Activated naive CD4-positive, alpha-beta T cell treated with anti-CD3 and anti-CD28 coated beads, Interleukin-2, amount 50 U/mL, for 24 hours (primary cell): ENCODE data around the gene AGRN.
A peak's percentile ranks its signal among the peaks of the same experiment; 100 is the strongest.
"Not testable (repeated sequence)": the region's sequence is repeated elsewhere in the genome, so short reads cannot be mapped to it uniquely, and the experiment has no call there.

ENCODE experiments used
- H3K27ac Mint-ChIP-seq: one replicate; pipeline ENCODE4 v1.8.0; 2021; ENCODE audit warnings: mild to moderate bottlenecking, mixed read lengths
- H3K27me3 Mint-ChIP-seq: one replicate; pipeline ENCODE4 v1.8.0; 2021; ENCODE audit warnings: mixed read lengths
- H3K36me3 Mint-ChIP-seq: one replicate; pipeline ENCODE4 v1.8.0; 2021; ENCODE audit warnings: mixed read lengths
- H3K4me1 Mint-ChIP-seq: one replicate; pipeline ENCODE4 v1.8.0; 2021; ENCODE audit warnings: mixed read lengths
- H3K4me3 Mint-ChIP-seq: one replicate; pipeline ENCODE4 v1.8.0; 2021; ENCODE audit warnings: mild to moderate bottlenecking, mixed read lengths
- H3K9me3 Mint-ChIP-seq: one replicate; pipeline ENCODE4 v1.8.0; 2021; ENCODE audit warnings: mixed read lengths

The AGRN gene

GRCh38 chr1:1075148-1075935, 55.4 kb downstream of the AGRN start:
- H3K4me3 Mint-ChIP-seq, result no peak overlapping the region
- H3K9me3 Mint-ChIP-seq, result no peaks in the 10 kb centered on the region
- H3K4me1 Mint-ChIP-seq, result no peaks in the 10 kb centered on the region
- peaks cover 4% of the 10 kb centered on the region for H3K27me3 Mint-ChIP-seq
- H3K27ac Mint-ChIP-seq, result no peak overlapping the region
- H3K36me3 Mint-ChIP-seq, result no peaks in the 10 kb centered on the region

- H3K27me3 Mint-ChIP-seq, H3K36me3 Mint-ChIP-seq: not testable (repeated sequence)
Measured at GRCh38 chr1:1077396-1077795, 57.5 kb downstream of the AGRN start.

GRCh38 chr1:1079408-1080121, 59.6 kb downstream of the AGRN start:
- H3K36me3 Mint-ChIP-seq, result no peaks in the 10 kb centered on the region
- peaks cover 3% of the 10 kb centered on the region for H3K27me3 Mint-ChIP-seq
- H3K9me3 Mint-ChIP-seq, result no peaks in the 10 kb centered on the region
- peak overlapping the region; percentile 30 for H3K4me3 Mint-ChIP-seq
- no peaks in the 10 kb centered on the region for H3K4me1 Mint-ChIP-seq
- no peak overlapping the region for H3K27ac Mint-ChIP-seq

More at GRCh38 chr1:1077396-1077795, 57.5 kb downstream of the AGRN start:
- H3K4me1 Mint-ChIP-seq, H3K4me3 Mint-ChIP-seq, H3K27ac Mint-ChIP-seq, H3K9me3 Mint-ChIP-seq: not testable (repeated sequence)

- Mint-ChIP-seq H3K27ac (no peak overlapping the region), H3K4me3 (no peak overlapping the region), H3K4me1 (no peaks in the 10 kb centered on the region), H3K9me3 (no peaks in the 10 kb centered on the region), H3K27me3 (no peaks in the 10 kb centered on the region), H3K36me3 (no peaks in the 10 kb centered on the region)
Measured at GRCh38 chr1:1080122-1080757, 60.3 kb downstream of the AGRN start.

GRCh38 chr1:1080951-1081310, 61.0 kb downstream of the AGRN start:
- no peaks in the 10 kb centered on the region for H3K36me3 Mint-ChIP-seq
- H3K4me3 Mint-ChIP-seq, result no peak overlapping the region
- no peaks in the 10 kb centered on the region for H3K4me1 Mint-ChIP-seq
- H3K27me3 Mint-ChIP-seq, result no peaks in the 10 kb centered on the region
- no peak overlapping the region for H3K27ac Mint-ChIP-seq
- no peaks in the 10 kb centered on the region for H3K9me3 Mint-ChIP-seq

GRCh38 chr1:1081311-1082238, 61.7 kb downstream of the AGRN start:
- Mint-ChIP-seq H3K27ac (no peak overlapping the region), H3K36me3 (no peaks in the 10 kb centered on the region), H3K4me3 (no peak overlapping the region), H3K4me1 (no peaks in the 10 kb centered on the region), H3K9me3 (no peaks in the 10 kb centered on the region), H3K27me3 (no peaks in the 10 kb centered on the region)

- H3K27me3 Mint-ChIP-seq, result no peaks in the 10 kb centered on the region
- H3K36me3 Mint-ChIP-seq, result no peaks in the 10 kb centered on the region
- H3K27ac Mint-ChIP-seq, result no peak overlapping the region
- no peaks in the 10 kb centered on the region for H3K4me1 Mint-ChIP-seq
- H3K4me3 Mint-ChIP-seq, result no peak overlapping the region
- H3K9me3 Mint-ChIP-seq, result no peaks in the 10 kb centered on the region
Measured at GRCh38 chr1:1082239-1082775, 62.4 kb downstream of the AGRN start.

- H3K4me3 Mint-ChIP-seq, result no peak overlapping the region
Measured at GRCh38 chr1:1082776-1083415, 63.0 kb downstream of the AGRN start.

GRCh38 chr1:1083416-1084371, 63.8 kb downstream of the AGRN start:
- Mint-ChIP-seq H3K36me3 (no peaks in the 10 kb centered on the region), H3K4me1 (no peaks in the 10 kb centered on the region), H3K9me3 (no peaks in the 10 kb centered on the region), H3K4me3 (no peak overlapping the region), H3K27ac (no peak overlapping the region), H3K27me3 (no peaks in the 10 kb centered on the region)

More at GRCh38 chr1:1082776-1083415, 63.0 kb downstream of the AGRN start:
- Mint-ChIP-seq H3K27me3 (no peaks in the 10 kb centered on the region), H3K27ac (no peak overlapping the region), H3K4me1 (no peaks in the 10 kb centered on the region), H3K36me3 (no peaks in the 10 kb centered on the region), H3K9me3 (no peaks in the 10 kb centered on the region)

GRCh38 chr1:1084372-1085170, 64.7 kb downstream of the AGRN start:
- Mint-ChIP-seq H3K27me3 (no peaks in the 10 kb centered on the region), H3K36me3 (no peaks in the 10 kb centered on the region), H3K4me3 (no peak overlapping the region), H3K27ac (no peak overlapping the region), H3K4me1 (no peaks in the 10 kb centered on the region), H3K9me3 (no peaks in the 10 kb centered on the region)

GRCh38 chr1:1085171-1085841, 65.4 kb downstream of the AGRN start:
- no peaks in the 10 kb centered on the region for H3K27me3 Mint-ChIP-seq
- H3K27ac Mint-ChIP-seq, result no peak overlapping the region
- H3K4me1 Mint-ChIP-seq, result no peaks in the 10 kb centered on the region
- H3K36me3 Mint-ChIP-seq, result no peaks in the 10 kb centered on the region
- H3K9me3 Mint-ChIP-seq, result no peaks in the 10 kb centered on the region
- no peak overlapping the region for H3K4me3 Mint-ChIP-seq

GRCh38 chr1:1085911-1086841, 66.3 kb downstream of the AGRN start:
- Mint-ChIP-seq H3K27ac (no peak overlapping the region), H3K4me3 (no peak overlapping the region), H3K4me1 (no peaks in the 10 kb centered on the region), H3K9me3 (no peaks in the 10 kb centered on the region), H3K27me3 (no peaks in the 10 kb centered on the region), H3K36me3 (no peaks in the 10 kb centered on the region)
